Measurements from ENCODE around the gene PBX1.

PBX1 gene

DNA sequence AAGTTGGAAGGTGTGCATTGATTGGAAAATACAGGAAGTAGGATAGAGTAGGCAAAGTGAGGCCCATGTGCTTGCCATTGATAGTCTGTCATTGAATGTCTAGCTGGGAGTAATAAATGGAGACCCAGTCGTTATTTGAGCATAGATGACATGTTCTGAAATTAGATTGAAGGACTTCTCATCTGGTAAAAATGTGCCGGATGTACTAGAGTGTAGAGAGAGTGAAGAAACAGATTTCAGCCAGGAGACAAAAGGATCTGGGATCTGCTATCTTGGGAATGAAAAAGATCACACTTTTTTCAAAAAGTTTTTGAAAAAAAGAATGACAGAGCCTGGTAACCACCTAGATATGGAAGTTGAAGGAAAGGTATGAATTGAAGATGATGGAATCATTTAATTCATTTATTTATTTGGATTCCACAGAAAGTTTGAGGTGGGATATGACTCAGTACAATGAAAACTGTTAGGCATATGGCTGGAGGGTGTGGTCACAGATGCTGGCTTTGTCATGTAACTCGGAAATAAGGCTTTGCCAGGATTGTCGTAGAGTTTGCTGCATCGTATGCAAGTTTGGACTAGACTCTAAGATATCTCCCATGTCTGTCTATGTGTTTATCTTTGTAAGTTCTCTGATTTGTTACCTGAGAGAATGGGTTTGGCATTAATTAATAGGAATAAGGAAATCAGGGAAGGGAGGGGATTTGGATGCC, 137.1 kb downstream of the PBX1 start:
- no peak for DNase-seq (ENCODE audit: low read depth in 2 of 2)

DNA sequence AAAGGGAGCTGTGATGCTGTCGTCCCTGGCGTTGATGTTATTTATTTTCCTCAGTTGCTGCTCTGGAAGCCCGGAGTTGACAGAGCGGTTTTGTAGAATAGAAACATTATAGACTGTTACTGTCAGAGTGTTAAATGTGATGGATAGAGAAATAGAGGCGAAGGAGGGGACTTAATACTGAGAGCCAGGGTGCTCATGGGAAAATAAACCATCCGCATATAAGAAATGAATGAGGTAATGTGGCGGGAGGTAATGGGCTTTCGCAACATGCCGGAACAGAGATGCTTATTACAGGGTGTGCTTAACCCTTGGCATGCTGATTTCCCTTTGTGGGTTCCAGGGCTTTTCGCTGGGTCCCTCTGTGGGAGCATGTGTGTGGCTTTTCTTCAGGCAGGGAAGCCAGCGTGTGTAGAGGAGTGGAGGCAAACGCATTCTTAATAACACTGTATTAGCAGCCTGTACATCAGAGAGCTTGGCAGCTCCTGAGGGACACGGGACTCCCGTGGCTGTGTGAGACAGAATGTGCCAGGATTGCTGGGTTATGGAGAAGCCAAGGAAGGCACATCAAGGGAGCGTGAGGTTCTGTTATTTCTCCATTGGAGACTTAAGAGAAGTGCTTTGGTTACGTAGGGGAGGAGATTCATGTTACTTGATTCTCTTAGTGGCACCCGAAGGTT, 141.0 kb downstream of the PBX1 start:
- DNase-seq (ENCODE audit: low read depth in 2 of 2), result no peak

DNA sequence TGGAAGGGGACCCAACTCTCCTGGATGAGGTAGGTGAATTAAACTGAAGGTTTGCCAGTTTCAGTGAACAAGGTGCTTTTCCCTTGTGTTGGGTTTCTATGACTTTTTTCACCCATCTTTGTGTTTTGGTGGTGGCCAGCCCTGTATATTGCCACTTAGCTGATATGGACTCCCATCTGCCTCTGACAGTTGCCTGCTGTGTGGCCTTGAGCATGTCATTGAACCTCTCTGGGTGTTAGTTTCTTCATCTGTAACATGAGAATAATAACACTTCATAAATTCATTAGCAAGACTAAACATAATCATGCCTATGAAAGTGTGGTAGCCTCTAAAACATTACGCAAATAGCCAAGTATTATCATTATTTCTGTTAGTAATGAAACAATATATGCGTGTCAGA, 141.7 kb downstream of the PBX1 start:
- DNase-seq (ENCODE audit: low read depth in 2 of 2), result no peak

DNA sequence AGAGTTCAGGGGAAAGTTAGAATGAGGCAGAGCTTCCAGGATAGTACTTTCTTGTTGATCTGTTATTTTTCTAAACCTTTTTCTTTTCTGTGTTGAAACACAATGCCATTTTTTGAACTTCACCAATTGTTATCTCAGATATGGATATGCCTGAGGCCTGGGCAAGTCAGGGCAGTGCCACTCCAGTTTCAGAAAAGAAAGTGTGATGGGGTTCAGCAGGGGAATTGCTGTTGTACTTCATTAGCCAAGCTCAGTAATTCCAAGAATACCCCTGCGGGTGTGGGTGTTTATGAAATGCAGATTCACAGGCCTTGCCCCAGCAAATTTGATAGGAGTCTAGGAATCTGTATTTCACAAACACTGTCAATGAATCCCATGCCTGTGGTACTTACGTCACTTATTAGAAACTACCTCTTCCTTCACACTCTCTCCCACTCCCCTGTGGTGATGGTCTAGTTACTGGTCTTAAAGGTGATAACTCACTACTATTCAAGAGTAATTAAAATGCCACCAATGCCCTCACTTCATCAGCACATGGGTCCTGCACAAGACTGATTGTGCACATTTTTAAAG, 142.3 kb downstream of the PBX1 start:
- DNase-seq (ENCODE audit: low read depth in 2 of 2), result no peak

DNA sequence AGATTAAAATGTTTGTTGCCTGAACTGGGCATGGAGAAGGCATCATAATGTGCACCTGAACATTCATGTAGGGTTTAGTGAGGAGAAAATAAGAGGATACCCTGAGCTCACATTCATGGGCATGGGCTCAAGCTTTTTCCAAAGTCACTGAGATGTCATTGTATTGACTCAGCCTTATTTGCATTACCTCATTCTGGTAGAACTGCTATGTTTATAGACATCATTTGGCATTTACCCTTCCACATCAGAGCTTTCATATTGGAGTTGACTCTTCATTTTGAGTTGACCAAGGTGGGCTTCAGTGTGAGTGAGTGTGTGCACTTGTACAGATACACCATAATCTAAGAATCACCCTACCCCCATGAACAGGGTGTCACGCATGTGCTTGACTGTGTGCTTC, 143.2 kb downstream of the PBX1 start:
- no peak for DNase-seq (ENCODE audit: low read depth in 2 of 2)

DNA sequence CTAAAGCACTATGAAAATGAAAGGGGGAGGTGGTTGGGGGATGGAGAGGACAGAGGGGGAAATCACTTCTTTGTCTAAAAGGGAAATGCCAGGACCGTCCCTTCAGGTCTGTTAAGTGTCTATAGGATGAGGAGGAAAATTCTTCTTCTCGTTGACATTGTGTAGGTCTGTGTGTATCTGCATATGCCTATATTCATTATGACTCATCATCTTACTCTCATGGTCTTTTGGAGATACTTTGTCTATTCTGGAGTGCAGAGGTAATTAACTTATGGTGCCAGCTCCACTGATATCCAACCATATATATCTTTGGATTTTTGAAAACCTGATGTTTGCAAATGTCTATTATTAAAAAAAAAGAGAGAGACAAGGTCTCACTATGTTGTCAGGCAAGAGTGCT, 143.7 kb downstream of the PBX1 start:
- DNase-seq (ENCODE audit: low read depth in 2 of 2), result no peak

DNA sequence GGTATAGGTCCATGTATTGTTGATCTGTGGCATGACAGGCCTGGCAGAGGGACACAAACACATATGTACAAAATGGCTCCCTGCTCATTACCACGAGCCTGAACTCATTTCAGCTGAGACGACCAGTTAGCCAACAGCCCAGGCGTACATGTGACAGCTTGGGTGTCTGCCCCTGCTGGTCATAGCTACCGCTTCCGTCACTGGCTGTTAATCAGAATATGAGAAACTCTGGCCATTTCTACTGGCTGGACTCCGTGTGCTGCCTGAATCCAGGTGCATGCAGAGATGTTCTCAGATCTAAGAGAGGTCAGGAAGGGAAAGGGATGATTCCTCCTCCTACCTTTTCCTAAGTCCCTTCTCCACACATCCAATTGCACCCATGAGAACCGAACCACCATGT, 144.5 kb downstream of the PBX1 start:
- no peak for DNase-seq (ENCODE audit: low read depth in 2 of 2)

DNA sequence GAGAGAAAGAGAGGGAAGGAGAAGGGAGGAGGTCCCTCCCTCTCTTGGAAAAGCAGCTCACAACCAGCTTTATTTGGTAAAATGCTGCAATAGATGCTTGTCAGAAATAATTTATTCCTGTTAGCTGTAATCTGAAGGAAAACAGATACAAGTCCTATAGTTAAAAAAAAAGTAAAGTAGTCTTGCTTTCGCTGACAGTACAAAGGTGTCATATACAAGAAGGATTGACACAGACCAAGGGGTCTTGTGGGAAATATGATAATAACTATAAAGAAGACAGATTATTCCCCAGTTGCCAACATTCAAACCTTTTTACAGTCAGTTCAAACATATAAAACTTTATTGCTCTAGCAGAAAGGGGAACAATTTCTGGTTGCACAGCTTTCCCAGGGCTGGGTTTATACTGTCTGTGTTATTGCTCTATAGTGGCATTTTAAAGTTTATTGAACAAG, 145.0 kb downstream of the PBX1 start:
- DNase-seq (ENCODE audit: low read depth in 2 of 2), result no peak

DNA sequence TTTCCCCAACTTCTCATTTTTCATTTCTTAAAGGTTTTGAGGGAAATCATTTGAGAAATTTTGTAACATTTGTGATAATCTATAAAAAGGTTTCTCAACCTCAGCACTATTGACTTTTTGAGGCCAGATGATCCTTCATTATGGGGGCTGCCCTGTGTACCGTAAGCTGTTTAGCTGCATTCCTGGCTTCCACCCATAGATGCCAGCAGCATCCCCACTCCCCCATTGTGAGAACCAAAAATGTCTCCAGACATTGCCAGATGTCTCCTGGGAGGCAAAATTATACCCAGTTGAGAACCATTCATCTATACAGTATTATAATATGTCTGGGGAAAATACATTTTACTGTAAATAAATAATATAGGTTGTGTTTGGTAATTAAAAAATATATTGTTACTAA, 146.0 kb downstream of the PBX1 start:
- no peak for DNase-seq (ENCODE audit: low read depth in 2 of 2)

DNA sequence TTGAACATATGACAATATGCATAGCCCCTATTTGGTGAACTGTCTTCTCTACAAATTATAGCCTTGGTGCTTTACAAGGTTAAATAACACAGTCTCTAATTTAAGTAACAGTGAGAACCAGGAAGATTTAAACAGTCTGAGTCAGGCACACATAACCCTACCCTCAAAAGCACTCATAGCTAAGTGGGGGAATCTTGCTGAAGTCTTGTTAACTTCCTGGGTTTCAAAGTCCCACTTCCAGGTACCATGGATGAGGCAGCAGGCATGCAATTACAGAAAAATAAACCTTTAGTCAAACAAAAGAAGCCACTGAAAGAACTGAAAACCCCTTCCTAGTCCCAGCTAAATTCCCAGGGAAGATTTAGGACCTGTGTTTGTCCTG, 147.6 kb downstream of the PBX1 start:
- DNase-seq (ENCODE audit: low read depth in 2 of 2), result no peak

DNA sequence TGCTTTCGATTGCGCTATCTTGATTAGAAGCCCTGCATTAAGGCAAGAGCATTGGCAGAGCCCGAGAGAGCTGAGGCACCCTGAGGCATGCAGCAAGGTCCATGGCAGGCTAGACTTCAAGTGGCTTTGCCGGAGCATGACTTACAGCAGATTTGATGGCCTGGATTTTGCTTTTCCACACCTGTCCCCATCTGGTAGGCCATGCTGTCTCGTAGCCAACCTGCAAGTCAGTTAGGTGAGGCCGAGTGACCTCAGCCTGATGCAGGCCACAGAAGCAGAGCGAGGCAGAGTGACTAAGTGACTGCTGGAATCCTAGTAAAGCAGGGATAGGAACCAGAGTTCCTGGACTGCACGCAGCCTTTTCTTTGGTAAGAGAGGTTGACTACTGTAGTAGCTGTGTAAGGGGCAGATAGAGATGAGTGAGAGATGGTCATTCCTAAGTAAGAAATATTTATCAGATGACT, 148.9 kb downstream of the PBX1 start:
- no peak for DNase-seq (ENCODE audit: low read depth in 2 of 2)

DNA sequence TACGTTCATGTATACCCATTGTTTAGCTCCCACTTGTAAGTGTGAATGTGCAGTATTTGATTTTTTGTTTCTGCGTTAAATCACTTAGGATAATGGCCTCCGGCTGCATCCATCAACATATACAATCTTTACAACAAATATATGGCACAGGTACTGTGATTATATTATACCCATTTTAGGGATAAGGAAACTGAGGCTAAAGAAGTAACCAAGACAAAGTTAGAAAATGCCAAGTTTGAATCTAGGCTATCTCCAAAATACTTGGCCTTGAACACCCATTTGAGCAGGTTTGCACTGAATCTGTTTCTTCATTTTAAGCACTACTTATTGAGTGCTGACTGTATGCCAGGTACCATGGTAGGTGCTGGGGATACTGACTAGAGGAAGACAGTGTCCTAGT, 149.6 kb downstream of the PBX1 start:
- no peak for DNase-seq (ENCODE audit: low read depth in 2 of 2)

DNA sequence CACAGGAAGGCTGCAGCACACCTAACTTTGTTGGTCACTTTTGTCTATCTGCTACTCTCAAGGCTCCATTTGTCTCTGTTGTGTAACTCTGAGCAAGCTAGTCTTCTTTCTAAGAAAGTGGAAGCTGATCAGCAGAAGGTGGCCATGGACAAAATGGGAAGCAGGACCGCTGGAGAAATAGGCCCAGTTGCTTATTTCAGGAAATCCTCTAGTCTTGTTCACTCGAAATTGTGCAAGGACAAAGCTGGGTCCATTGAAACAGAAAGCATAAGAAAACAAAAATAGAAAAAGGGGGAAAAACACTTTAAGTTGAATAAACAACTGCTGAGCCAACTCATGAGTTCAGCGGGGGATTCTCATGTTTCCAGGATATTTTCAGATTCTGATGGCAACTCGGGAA, 150.1 kb downstream of the PBX1 start:
- no peak for DNase-seq (ENCODE audit: low read depth in 2 of 2)

DNA sequence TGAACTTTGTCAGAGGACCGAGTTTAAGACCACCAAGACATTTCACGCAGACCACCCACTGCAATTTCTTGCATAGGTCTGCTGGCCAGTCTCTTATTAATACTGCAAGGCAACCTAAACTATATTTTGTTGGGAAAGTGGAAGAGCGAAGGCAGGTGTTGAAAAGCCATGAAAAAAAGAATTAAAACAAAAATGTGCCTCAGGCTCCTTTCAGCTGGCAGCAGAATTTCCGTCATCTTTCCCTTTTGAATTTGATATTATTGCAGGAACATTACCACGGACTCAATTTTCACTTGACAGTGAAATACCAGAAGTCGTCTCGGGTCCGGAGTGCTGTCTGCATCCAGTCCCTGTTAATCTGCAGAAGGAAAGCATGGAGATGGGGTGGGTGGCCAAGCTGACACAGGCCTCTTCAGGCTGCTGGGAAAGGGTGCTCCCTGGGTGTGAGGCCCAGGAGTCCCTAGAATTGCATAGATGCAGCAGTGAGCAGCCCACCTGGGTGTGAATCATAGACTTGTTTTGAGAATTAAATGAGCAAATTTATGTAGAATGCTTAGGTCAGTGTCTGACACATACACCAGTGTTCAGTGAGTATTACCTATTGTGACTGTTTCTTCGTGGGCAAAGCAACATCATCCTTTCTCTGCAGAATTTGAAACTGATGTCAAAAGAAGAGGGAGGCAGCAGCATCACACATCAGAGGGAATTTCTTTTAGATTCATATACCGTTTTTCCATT, 150.7 kb downstream of the PBX1 start:
- no peak for DNase-seq (ENCODE audit: low read depth in 2 of 2)

DNA sequence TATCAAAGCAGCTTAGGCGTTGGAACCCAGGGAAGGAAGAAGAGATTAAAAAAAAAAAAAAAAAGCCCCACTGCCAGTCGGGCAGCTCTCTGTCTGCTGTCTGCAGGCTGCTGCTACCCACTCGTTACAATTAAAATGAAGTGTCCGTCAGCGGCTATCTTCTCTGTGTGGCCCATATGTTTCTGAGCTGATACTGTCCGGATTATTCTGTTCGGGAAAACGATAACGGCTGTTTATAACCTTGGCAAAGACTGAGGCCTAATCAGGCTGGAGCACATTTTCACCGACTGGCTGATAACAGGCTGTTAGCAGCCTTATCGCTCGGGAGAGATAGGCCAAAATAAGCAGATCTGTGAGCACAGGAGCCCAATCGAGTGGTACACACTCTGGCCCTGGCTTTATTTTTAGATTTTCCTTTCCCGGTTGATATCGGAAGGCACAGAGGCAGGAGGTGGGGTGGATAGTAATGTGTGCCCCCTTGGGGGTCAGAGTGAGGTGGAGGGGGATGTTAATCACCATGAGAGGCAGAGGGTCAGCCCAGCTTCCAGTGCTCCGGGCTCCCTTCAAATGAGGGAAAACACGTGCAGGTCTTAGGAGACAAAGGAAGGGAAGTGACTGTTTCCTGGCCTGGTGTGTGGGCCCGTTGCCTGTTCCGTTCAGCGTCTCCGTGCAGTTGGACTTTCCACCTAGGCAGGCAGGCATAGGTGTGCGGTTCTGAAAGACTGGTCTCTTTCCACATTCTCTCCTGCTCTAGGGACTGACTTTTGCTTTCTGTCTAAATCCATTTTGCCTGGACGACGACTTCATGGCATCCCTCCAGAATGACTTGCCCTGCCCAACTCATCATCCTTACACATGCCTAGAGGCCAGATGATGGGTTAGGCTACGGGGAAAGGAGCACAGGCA, 153.4 kb downstream of the PBX1 start:
- no peak for DNase-seq (ENCODE audit: low read depth in 2 of 2)

DNA sequence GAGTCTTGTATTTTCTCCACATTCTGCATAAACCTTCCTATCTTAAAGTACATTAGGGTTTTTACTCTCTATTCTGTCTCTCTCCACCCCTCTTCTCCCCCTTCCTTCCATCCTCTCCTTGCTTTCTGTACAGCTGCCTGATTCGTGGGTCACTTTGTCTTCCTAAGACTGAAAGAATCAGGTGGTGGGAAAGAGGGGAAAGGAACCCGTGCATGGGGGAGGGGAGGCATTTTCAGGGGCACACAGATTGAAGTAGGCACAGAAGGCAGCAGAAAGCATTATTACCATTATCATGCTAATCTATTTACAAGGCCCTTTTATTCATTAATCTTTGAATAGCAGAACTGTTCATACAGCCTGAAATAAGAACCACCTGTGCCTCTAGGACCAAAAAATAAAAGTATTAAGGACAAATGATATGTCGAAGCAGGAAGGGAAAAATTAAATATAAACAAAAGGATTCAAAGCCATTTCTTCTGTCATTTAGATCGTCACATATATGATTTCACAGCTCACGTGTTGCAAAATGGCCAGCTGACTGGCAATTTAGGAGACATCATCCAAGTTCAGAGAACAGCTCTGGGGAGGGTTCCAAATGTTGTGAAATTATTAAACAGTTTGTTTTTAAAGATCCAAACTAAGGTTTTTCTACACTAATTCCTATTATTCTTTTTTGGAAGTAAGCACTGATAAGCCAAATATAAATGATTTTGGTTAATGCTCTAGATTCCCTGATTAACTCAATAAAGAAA, 154.6 kb downstream of the PBX1 start:
- no peak for DNase-seq (ENCODE audit: low read depth in 2 of 2)

DNA sequence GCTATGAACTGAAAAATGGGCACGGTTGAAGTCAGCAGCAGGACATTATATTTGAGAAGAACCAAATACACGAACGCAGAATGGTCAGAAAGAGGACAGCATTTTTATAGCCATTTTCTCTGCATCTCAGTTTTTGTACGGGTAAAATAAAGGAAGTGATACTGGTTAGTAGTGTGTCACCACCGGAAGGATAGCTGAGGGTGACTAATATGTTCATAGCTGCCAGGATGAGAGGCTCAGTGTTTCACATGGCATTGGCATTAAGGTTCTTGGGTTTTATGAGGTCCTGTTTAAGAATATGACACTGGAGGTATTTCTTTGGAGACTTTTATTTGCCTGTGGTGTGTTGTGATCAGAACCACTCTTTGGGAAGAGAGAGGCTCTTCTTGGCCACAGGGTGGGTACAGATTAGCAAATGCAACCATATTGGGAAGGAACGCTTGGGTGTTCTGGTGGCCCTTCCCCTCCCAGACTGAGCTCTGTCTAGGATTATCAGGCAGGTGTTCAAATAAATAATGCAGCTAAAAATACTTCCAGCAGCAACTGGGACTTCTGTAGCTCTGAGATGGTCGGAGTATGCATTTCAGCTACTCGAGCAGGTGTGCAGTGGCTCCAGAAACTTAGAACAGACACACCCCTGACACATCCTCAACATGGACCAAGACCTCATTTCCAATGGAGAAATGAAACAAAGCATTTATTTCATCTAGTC, 158.2 kb downstream of the PBX1 start:
- DNase-seq (ENCODE audit: low read depth in 2 of 2), result no peak

DNA sequence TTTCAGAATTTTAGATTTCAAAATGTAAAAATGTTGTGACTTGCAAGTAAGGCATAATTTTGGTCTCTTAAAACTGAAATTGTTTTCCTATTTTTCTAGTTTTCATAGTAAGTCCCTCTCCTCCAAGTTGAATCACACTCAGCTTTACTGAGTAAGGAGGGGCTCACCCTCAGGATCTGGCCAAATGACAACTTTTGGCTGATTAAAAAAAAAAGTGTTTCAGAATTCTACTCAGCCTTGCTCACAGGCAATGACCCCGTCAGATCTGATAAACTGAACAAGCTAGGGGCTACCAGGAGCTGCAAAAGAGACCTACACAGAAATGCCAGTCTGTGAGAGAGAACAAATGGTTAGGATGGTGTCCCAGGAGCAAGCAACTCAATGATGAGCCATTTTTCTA, 159.8 kb downstream of the PBX1 start:
- no peak for DNase-seq (ENCODE audit: low read depth in 2 of 2)

DNA sequence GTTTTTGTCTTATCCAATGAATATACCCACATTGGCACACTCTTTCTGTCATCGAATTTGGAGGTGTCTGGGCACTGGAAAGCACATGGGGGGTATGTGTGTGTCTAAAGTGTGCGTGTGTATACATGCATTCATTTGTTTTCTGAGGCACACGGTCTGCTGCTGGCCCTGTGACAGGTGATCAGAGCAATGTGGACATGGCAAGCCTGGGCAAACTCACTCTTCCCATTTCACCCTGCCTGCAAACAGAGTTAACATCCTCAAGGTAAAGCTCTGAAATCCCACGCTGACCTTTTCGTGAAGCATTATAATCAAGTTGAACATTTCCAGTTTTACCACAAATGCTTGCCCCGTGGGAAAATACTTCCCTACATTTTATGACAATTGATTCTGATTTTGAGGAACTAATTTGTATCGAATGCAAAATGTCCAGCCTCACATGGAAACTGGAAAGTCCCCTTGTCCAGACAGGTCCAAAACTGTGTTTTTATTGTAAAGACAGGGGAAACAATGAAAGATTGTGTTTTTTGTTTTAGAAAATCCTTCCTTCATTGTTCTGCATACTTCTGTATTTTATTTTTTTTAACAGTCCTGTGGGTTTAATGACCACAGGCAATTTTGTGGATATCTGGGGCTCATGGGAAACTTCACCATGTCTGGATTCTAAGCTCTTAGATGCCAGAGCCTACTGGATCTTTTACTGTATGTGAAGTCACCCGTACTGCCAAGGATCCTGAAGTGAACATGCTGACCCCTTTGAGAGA, 160.9 kb downstream of the PBX1 start:
- DNase-seq (ENCODE audit: low read depth in 2 of 2), result no peak

Data from stimulated activated CD8-positive, alpha-beta memory T cell treated with anti-CD3 and anti-CD28 coated beads, Interleukin-15, amount 100 ng/mL, for 4 hours (primary cell).